GM12865 (cell line): ENCODE data around the gene KRT32.

ENCODE experiments used
- DNase-seq: peaks from one replicate; pipeline ENCODE4 v3.0.0; 2010; ENCODE audit warnings: low read depth
- H3K4me3 ChIP-seq: 2 replicates; pipeline ENCODE4 v1.5.1; 2011; ENCODE audit warnings: mild to moderate bottlenecking, low read depth, low read length, control low read depth
- TF ChIP-seq, protein P1 (sequence below): IDR thresholded peaks from 2 replicates; pipeline ENCODE4 v1.5.1; 2011; ENCODE audit warnings: low read length, control low read depth, low read depth, inconsistent platforms; ENCODE audit not compliant: insufficient read depth; ENCODE audit errors: missing control alignments

KRT32 gene

DNA sequence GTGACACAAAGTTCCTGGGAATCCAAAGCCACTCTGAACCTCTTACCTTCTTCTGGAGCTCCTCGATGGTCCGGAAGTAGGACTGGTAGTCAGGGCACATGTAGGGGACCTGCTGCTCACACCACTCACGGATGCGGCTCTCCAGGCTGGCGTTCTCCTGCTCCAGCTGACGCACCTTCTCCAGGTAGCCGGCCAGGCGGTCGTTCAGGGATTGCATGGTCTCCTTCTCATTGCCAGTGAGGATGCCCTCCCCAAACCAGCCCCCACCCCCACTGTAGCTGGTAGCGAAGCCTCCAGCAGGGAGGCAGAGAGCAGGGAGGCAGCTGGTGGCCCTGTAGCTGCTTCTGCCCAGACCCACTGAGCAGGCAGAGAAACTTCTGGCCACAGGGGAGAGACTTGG lies 13.4 kb upstream of the KRT32 start:
- DNase-seq: no peak
- H3K4me3 ChIP-seq: no peak overlapping the region
- TF ChIP-seq, protein P1, sequence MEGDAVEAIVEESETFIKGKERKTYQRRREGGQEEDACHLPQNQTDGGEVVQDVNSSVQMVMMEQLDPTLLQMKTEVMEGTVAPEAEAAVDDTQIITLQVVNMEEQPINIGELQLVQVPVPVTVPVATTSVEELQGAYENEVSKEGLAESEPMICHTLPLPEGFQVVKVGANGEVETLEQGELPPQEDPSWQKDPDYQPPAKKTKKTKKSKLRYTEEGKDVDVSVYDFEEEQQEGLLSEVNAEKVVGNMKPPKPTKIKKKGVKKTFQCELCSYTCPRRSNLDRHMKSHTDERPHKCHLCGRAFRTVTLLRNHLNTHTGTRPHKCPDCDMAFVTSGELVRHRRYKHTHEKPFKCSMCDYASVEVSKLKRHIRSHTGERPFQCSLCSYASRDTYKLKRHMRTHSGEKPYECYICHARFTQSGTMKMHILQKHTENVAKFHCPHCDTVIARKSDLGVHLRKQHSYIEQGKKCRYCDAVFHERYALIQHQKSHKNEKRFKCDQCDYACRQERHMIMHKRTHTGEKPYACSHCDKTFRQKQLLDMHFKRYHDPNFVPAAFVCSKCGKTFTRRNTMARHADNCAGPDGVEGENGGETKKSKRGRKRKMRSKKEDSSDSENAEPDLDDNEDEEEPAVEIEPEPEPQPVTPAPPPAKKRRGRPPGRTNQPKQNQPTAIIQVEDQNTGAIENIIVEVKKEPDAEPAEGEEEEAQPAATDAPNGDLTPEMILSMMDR: no peak

DNA sequence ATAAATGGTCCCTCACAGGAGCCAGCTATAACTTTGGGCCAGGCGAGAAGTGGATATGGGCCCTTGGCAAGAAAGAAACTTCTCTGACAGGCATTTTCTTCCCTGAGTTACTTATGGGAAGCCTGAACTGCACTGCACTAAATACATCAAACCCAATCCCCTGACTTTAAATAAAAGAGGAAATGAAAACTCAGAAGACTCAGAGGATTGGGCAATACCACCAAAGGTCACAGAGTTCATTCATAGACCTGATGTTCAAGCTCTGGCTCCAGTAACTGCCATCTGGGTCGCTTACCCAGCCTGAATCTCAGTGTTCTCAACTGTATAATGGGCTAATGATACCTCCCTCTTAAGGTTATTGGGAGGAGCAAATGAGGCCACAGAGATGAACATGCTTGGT lies 12.9 kb upstream of the KRT32 start:
- H3K4me3 ChIP-seq: no peak overlapping the region
- no peak for DNase-seq
- TF ChIP-seq, protein P1: no peak

DNA sequence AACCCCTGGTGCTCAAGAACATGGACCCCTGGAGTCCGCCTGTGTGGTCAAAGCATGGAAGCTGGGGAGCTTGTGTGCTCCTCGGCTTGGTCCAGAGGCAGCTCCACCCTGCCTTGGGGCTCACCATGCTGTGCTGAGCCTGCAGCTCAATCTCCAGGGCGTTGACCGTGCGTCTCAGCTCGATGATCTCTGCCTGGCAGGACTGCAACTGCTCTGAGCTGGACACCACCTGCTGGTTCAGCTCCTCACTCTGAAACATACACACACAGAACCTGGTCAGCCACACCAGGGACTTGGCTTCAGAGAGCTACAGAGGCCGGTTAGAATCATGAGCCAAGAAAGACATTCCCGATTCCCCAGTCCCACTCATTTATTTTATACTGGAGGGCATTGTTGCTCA lies 11.1 kb upstream of the KRT32 start:
- H3K4me3 ChIP-seq: no peak overlapping the region
- TF ChIP-seq, protein P1: no peak
- DNase-seq: no peak

DNA sequence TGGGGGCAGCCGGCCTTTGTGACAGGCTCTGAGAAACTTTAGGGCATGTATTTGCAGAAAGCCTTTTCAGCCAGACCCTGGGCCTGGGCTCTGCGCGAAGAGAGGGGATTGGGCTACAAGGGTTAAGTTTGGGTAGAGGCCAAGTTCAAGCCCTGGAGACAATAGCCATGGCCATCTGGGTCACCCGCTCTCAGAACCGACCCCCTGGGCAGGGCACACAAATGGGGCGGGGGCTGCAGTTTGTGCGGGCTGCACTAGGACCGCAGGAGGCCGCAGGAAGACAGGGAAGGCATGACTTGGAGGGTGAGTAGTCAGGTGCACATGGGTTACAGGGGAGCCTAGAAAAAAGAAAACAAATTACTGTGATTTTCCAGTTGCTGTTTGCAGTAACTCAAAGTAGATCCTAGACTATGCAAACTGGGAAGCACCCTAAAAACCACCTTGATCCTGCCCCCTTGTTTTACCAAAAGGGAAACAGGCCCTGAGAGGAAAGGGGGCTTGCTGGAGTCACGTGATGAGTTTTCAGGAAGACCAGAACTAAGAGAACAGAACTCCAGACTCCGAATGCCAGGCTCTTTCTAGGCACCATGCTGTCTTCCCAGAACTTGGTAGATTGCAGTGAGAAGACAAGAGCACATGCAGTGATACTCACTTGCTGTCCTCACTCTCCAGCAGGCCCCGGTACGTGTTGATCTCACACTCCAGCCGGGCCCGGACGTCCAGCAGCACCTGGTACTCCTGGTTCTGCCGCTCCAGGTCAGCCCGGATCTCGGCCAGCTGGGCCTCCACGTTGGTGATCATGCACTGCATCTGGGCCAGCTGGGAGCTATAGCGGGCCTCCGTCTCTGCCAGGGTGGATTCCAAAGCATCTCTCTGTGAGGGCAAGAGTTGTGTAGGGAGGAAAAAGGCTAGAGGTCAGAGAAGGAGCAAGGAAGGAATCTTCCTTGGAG lies 10.0 kb upstream of the KRT32 start:
- TF ChIP-seq, protein P1: no peak
- DNase-seq: no peak
- H3K4me3 ChIP-seq: no peak overlapping the region

DNA sequence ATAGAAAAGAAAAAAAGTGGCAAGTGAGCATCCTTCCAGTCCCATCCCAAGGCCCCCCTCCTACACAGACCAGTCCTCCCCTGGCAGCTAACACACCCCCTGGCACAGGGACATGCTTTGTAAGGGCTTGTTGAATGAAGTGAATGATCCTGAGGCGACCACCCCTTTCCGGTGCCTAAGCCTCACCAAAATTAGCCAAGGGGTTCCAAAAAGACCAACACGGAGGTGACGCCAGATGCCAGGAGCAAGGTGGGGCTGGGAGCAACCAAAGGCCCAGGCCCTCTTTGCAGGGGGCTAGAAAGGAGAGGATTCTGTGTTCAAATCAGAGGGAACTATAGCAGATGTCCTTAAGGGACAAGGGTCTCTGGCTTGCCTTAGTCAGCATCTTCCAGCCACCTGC lies 8.2 kb upstream of the KRT32 start:
- no peak overlapping the region for H3K4me3 ChIP-seq
- TF ChIP-seq, protein P1: no peak
- DNase-seq: no peak

DNA sequence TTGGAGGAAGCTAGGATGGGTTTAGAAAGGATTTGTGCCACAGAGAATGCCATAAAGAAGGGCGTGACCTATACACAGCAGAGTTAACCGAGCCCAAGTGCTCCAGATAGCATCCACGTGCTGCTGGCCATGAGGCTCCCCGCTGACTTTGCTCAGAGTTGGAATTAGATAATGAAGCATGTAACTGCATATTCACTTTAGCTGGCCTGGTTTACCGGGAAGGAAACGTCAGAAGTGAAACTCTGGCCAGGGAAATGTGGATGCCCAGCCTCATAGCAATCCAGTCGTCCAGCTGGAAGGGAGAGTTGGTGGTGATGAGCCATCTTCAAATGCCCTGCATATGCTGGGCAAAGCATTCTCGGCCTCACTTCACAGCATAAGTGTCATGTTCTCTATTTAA lies 7.7 kb upstream of the KRT32 start:
- TF ChIP-seq, protein P1: no peak
- no peak overlapping the region for H3K4me3 ChIP-seq
- DNase-seq: no peak

DNA sequence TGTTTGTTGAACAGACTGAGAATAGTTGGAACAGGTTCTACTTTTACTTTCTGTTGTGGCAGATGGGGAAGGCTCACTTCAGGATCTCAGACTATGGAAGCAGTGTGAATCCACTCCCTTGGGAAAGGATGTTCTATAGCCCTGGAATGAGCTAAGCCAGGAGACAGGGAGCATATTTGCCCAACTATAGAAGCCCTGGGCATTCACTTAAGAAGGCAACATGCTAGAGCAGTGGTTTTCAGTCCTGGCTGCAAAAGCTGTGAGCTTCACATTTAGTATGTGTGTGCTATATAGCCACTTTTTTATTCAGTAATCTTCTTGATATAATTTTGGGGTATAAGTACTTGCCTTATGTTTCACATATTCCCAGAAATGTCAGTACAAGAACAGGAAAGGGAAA lies 1.2 kb upstream of the KRT32 start:
- no peak overlapping the region for H3K4me3 ChIP-seq
- TF ChIP-seq, protein P1: no peak
- DNase-seq: no peak
